ENCODE measurements around the gene EIPR1.

EIPR1 gene

DNA sequence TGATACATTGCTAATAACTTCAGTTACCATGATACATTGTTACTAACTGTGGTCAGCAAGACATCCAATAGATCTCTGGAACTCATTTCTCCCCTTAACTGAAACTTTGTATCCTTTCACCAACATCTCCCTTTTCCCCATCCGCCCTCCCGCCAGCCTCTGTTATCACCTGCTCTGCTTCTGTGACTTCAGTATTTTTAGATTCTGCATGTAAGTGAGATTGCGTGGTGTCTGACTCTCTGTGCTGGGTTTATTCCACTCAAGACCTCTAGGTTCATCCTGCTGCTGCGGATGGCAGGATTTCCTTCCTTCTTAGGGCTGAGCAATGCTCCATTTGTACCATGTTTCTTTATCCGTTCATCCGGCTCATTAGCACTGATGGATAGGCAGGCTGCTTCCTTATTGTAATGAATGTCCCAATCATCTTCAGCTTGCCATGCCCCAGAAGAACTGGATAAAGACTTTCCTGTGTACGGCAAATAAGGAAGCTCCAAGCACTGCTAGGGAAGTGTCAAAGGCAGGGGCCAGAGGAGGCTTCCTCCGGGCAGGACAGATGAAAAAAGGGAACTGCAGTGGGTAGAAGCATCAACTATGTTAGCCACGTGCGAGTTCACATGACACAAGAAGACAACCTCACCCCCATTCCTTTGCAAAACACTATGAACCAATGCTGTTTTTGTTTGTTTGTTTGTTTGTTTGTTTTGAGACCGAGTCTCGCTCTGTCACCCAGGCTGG, 113.4 kb downstream of the EIPR1 start:
- peak; percentile 28 for DNase-seq

DNA sequence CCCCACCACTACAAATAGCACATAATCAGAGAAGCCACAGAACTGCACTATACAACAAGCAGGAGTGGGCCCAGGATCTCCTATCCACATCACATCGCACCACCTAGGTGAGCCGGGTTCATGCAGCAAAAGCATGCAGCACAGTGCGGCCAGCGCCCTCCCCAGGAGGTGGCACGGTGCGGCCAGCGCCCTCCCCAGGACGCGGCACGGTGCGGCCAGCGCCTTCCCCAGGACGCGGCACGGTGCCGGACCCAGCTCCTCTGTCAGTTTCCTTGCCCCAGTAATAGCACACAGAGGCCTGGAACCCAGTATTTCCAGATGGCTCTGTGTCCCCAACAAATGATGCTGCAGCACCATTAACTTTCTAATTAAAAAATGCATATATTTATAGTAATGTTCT, 114.1 kb downstream of the EIPR1 start:
- DNase-seq, result no peak

DNA sequence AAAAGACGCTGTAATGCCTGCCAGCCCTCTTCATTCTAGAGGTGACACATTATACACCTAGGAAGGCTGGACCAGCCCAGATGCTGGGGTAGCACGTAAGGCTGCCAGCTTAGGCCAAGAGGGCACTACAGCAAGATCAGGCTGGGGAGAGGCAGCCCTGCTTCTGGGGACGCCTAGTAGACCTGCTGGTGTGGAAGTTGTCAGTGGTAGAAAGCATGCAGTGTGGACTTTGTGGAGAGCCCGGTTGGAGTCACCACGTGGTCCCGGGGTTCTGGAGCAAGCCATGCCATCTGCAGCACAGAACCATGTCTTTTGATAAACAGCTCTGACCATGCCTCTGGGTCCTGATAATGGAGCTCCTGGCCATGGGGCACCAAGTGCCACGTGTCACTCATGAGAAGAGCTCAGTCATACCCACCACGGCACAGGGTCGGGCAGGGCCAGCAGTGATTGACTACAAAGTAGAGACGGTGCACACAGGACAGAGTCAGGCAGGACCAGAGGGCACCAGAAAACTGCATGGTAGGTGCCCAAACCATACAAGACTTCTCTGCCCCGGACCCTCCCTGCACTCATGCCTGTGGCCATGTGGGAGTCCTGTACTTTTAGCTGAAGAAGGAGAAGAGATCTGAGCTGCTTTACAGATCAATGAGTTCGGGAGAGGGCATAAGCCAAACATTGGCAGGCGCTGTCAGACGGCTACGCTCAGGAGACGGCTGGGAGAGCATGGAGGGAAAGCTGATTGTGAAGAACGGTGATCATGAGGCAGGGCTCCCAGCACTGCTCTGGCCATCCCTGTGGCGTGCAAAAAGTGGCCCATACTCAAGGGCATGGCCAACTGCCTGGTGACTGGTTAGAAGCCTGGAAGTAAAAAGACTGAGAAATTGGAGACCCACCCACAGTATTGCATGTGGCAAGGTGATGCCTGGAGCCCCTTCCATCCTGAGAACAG, 114.9 kb downstream of the EIPR1 start:
- DNase-seq, result no peak

DNA sequence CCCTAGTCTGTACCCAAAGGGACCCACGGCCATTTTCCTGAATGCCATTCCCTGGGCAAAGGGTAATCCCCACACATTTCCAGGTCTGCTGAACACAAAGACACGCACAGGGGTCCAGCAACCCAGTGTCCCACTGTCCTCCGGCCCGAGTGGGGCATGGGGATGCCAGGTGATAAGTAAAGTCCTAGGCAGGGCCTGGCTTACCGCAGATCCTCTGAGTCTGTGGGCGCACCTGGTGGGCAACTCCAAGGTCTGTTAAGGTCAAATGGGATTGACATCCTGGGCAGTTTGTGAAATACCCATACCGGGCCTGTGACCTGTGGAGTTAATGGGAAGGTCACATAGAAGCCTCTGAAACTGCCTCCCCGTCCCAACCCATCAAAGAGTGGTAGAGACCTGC, 116.1 kb downstream of the EIPR1 start:
- DNase-seq, result no peak

DNA sequence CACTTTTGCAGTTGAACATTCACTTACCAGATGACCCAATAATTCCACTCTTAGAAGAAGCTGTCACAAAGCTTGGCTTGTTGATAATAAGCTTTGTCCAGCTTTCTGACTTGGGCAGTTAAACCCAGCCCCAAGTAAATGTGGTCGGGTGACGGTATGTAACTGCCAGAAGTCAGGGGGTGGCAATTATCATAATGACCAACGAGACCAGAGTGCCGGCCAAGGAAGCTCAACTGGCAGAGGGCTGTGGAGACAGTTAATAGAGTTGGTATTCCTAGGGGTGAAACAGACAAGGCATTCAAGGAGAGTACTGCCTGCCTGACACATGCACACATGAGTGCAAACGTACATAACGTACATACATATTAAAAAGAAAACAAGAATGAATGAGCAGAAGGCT, 116.7 kb downstream of the EIPR1 start:
- DNase-seq, result no peak

DNA sequence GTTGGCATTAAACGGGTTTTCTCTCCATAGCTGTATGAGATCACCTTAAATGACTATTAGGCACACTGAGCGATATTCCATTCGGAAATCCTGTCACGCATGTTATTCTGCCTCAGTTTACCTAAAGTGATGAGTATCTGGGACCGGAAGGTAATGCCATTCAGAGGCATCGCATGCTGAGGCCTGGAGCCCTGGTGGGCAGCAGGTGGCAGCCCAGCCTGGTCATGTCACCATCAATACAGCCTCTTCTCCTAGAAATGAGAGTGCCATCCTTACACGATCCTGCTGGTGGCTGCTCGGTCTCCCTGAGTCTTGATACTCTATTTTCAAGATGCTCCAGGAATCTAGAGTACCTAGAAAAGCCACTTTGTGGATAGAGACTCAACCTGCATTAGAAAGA, 119.8 kb downstream of the EIPR1 start:
- no peak for DNase-seq

DNA sequence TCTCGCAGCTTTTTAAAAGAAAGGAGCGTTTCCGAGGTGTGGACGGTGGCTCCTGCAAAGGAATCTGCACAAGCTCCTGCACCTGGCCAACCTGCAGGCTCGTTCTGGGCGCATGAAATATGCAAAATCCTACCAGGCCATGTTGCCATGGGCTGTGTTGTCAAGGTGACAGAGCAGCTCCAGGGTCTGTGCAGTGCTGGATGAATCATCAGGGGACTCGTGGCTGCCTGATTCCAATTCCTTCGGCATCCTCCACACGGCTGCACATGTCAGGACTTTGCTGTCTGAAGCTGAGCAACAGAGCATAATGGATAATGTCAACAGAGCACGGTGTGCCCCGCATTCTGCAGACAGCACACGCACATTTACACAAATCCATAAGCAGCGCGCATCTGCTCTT, 120.5 kb downstream of the EIPR1 start:
- no peak for DNase-seq

DNA sequence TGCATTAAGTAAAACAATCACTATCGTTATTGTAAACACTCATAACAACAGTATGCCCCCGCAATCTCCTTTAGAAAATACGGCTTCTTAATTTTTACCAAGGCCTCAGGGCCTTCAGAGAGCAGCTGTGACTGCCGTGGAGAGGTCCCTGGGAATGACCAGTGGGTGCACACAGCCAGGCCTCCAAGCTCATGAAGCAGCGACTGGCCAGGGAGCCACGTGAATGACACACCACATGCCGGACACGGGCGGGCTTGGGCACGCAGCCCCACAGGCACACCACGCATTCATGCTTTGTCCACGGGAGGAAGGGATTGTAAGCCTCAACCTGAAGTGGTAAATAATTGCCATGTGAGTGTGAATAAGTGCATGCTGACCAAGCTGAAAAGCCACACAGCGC, 121.0 kb downstream of the EIPR1 start:
- no peak for DNase-seq

DNA sequence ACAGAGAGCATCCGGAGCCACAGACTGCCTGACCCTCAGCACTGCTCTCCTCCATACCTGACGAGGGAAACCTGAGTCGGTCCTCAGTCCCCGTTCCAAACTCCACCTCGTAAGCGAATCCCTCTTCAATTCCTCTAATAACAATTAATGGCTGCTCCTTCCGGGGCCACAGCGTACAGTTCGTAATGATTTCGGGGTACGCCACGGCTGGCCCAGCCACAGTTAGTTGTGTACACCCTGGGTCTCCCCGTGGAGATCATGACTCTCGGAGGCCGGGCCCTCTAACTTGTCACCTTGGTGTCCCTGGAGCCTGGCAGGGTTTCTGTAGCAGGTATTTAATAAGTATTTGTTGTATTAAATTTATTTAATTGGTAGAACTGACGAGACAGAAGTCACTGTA, 121.5 kb downstream of the EIPR1 start:
- no peak for DNase-seq

DNA sequence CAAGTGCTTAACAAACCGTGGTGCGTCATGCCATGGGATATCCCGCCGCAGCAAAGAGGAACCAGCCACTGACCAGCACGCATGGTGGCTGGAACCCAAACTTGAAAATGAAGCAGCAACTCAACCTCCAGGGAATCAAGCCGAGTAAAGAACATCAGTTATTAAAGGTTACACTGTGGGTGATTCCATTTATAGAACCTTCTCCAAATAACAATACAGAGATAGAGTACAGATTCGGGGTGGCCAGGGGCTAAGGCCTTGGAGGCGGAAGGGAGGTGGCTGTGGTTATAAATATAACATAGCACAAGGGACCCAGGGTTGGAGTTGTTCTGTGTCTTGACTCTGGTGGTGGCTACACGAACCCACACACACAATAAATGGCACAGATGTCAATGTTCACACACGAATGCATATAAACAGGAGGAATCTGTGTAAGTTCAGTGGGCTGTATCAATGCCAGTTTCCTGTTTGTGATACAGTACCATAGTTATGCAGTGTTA, 123.1 kb downstream of the EIPR1 start:
- DNase-seq, result no peak

DNA sequence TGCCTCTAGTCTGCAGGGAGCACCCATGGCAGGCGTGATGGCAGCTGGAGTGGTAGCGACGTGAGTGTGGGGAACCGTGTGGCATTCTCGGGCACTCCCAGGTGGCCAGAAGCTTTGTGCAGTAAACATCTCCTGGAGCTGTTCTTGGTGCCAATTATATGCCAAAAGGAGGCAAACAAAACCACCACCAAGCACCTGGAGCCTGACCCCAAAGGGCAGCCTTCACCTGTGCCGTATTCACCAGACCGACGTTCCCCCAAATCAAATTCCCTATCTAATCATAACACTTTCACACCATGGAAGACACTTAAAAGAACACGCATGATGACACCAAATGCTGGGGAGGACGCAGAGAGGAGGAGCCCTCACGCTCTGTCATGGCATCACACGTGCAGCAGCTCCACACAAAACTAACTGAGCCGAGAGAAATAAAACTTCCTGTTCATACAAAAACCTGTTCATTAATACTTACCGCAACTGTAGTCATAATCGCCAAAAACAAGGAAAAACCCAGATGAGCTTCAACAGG, 123.6 kb downstream of the EIPR1 start:
- DNase-seq, result no peak

DNA sequence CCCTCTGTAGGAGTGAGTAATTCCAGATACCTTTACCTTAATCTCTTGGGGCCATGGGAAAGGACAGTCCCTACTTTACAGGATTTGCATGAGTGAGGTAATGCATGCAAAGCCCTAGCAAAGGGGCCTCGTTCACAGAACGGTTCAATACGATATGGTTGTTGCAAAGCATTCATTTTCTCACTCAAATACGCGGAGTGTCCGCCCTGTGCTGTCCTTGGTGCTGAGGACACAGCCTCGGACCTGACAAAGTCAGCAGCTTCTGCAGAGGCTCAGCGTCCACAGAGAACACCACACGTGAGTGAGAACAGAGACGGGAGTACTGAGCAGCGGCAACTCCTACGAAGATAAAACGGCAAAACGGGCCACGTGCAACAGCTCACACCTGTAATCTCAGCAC, 125.7 kb downstream of the EIPR1 start:
- DNase-seq, result no peak

DNA sequence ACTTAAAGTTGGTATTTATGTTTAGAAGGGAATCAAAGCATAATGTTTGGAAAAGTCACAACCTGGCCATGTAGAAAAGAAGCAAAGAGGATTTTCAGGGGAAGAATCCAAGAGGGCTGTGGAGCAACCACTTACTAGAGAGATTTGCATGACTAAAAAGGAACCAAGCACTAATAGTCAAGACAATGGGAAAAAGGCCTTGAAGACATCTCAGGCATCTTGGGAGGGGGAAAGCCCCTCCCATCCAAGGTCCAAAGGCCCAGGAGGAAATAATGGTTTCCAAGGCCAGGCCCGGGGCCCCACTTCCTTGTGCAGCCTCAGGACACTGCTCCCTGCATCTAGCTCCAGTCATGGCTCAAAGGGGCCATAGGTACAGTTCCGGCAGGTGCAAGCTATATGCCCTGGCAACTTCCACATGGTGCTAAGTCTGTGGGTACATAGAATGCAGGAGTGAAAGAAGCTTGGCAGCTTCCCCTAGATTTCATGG, 128.1 kb downstream of the EIPR1 start:
- DNase-seq, result no peak

DNA sequence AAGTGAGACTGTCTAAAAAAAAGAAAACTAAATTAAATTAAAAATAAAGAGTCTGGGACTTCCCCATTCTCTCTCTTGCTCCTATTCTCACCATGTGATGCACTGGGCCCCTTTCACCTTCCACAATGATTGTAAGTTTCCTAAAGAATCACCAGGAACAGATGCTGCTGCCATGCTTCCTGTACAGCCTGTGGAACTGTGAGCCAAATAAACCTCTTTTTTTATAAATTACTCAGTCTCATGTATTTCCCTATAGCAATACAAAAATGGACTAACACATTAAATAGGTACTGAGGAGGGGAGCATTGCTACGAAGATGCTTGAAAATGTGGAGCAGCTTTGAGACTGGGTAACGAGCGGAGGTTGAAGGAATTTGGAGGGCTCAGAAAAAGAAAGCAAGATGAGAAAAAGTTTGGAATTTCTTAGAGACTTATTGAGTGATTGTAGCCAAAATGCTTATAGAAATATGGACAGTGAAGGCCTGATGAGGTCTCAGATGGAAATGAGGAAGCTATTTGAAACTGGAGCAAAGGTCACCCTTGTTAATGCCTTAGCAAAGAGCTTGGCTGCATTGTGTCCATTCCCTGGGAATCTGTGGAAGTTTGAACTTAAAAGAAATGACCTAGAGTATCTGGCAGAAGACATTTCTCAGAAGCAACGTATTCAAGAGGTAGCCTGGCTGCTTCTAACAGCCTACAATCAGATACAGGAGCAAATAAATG, 128.7 kb downstream of the EIPR1 start:
- DNase-seq, result no peak

DNA sequence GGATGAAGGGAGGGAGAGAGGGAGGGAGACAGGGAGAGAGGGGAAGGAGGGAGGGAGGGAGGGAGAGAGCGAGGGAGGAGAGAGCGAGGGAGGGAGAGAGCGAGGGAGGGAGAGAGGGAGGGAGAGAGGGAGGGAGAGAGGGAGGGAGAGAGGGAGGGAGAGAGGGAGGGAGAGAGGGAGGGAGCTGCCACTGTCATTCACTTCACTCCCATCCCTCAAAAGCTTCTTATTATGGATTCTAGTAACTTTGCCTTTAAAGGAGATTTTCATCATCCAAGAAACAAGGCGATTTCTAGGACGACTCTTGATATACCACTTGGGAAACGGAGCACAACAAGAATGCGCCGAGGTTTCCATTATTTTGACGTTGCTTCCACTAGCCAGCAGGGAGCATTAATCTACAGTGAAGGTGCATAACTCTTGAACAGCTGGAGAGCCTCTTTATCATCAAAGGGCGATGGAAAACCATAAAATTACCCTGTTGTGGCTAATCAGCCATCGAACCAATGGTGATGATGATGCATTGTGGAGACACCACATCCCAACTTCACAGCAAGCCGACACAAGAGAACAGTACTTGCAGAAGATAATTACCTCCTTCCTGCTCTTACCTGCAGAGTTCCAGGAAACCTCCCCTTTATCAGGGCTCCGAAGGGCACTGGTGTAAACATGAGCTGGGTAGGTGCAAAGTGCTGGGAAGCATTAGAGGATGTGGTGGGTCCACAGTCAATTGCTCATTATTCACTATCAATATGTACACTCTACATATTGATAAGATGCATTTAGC, 130.5 kb downstream of the EIPR1 start:
- DNase-seq, result no peak

DNA sequence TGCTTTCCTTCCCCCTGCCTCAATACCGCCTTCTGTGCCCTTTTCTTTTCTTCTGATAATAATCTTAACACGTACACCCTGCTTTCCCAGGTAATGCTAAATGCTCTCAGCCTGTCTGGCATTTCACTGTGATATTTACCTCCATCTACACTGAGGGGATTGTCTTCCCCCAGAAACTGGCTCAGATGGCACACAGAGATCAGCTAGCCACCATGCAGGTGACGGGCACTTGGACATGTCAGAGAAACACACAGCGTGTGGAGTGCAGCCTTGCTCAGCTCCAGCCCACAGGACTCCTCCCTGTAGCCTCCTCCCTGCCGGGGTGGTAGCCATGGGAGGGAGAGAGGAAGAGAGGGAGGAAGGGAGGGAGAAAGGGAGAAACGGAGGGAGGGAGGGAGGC, 131.2 kb downstream of the EIPR1 start:
- DNase-seq, result no peak

DNA sequence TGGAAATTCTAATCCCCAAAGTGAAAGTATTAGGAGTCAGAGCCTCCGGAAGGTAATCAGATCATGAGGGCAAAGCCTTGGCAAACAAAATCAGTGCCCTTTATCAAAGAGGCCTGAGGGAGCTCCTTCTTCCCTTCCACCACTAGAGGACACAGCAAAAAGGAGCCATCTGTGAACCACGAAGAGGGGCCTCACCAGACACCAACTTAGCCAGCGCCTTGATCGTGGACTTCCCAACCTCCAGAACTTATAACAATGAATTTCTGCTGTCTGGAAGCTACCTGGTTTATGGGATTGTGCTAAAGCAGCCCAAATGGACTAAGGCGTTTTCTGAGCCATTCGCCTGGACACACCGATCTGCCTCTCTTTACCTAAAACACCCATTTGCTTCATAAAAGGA, 133.1 kb downstream of the EIPR1 start:
- DNase-seq, result no peak

DNA sequence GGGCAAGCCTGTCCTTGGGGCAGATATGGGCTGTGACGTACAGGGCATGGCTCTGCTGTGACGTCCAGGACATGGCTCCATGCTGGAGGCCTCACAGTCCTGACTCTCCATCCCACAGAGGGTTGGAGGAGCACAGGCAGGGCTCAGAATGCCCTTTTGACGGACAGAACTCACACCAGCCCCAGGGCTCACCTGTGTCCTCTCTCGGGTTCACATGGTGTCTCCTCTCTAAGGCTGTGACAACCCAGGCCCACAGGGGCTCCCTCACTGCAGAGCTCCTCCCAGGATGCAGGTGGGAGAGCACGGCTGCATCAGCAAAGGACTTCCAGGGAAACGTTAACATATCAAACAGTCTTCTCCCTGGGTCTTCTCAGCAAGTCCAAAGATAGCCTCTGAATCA, 133.8 kb downstream of the EIPR1 start:
- DNase-seq, result no peak

DNA sequence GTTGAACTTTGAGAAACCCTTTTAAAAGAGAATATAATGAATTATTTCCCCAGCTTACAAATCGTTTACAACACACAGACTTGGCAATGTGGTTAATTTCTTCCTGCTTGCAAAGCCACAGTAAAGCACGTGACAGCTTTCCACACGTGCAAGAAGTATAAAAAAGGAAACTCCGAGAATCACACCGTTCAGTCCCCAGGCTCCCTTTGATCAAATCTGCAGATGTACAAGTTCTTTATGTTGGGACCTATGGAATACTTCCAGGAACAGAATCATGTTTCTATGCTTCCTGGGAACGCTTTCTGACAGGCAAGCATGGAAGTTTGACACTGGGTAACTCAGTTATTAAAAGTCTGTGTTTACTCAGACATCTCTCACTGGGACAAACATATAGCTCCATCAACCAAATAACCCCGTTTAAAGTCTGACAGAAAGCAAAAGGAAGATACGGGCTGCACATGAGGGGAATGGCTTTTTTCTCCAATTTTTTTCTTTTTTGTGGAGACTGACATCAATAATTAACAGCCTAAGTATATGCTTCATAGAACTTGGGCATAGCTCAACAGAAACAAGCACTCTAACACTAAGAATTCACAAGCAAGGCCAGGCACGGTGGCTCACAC, 134.8 kb downstream of the EIPR1 start:
- DNase-seq, result peak; percentile 69

DNA sequence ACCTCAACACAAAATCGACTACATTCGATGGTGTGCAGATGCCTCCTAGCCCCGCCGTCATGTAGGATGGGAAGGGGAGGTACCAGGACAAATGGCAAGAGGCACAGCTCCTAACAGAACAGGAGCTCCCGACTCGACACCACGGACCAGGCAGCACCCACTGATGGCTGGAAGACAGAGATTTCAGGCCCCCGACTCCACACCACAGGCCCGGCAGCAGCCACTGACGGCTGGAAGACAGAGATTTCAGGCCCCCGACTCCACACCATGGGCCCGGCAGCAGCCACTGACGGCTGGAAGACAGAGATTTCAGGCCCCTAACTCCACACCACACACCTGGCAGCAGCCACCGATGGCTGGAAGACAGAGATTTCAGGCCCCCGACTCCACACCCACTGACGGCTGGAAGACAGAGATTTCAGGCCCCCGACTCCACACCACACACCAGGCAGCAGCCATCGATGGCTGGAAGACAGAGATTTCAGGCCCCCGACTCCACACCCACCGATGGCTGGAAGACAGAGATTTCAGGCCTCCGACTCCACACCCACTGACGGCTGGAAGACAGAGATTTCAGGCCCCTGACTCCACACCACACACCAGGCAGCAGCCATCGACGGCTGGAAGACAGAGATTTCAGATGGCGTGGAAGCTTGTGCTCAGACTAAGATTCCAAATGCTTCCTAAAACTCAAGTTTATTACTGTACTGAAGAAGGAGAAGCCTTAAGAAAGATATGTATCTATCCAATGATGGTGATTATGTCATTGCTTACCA, 135.5 kb downstream of the EIPR1 start:
- DNase-seq, result no peak

All from GF-D8 (cell line).